ENCODE data around the gene HDAC11. TPM values are rescaled to one million over a fixed set of nuclear protein-coding genes. Genes with fewer than 3 reads are reported as not detected.

The HDAC11 gene
- total RNA-seq, 4 donors from 2014 or later, result 13.0 to 40.4 (median 15.8) TPM

GRCh38 chr3:13515786-13516759 is 36.0 kb downstream of the HDAC11 start:
- no peak for TF ChIP-seq POLR2A (IDR thresholded peaks at IDR 0.05)
- no peak for TF ChIP-seq CTCF (IDR thresholded peaks at IDR 0.05 in 4 of 5, conservative IDR thresholded peaks at IDR 0.05 in 1 of 5)
- Histone ChIP-seq H3K27ac (peak overlapping the region; percentile 71 to 86 (median 80)), H3K4me3 (no peak overlapping the region), H3K9me3 (no peaks in the 10 kb centered on the region), H3K27me3 (no peaks in the 10 kb centered on the region), H3K36me3 (no peaks in the 10 kb centered on the region), H3K4me1 (peaks cover 23 to 32% of the 10 kb centered on the region in 2 donors)
- ATAC-seq, result peak; percentile 23 to 35
- in situ Hi-C loops (cut with MboI; ENCODE audit: low sequenced_read_pairs in 4 of 4), result no loop called here
- DNase-seq, result peak in 1 of 2 donors; percentile 51
- intact Hi-C loops (cut with DNase I; ENCODE audit: low total_unique reads), result no loop called here

DNA sequence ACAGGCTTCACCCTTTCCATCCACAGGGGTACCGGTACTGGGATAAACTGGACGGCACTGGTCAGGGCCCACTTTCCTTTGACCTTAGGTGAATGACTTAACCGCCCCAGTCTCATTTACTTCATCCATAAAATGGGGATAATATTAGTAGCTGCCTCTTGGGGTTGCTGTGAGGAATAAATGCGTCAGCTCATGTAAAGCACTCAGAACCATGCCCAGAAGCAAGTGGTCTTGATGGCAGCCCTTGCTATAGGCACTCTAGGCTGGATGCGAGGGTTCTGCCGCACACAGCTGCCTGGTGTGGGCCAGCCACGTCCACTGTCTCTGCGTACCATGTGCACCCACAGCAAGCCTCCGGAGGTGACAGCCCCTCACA is 36.6 kb downstream of the HDAC11 start:
- TF ChIP-seq CTCF (IDR thresholded peaks at IDR 0.05 in 4 of 5, conservative IDR thresholded peaks at IDR 0.05 in 1 of 5), result no peak
- no peak for TF ChIP-seq POLR2A (IDR thresholded peaks at IDR 0.05)
- intact Hi-C loops (cut with DNase I; ENCODE audit: low total_unique reads), result no loop called here
- H3K36me3 ChIP-seq, result no peaks in the 10 kb centered on the region
- ATAC-seq (no peak), DNase-seq (no peak)
- H3K4me3 ChIP-seq, result no peak overlapping the region
- no peaks in the 10 kb centered on the region for H3K9me3 ChIP-seq
- H3K4me1 ChIP-seq, result peaks cover 23 to 32% of the 10 kb centered on the region in 2 donors
- H3K27ac ChIP-seq, result peak overlapping the region; percentile 71 to 86 (median 80)
- H3K27me3 ChIP-seq, result no peaks in the 10 kb centered on the region
- in situ Hi-C loops (cut with MboI; ENCODE audit: low sequenced_read_pairs in 4 of 4), result no loop called here

DNA sequence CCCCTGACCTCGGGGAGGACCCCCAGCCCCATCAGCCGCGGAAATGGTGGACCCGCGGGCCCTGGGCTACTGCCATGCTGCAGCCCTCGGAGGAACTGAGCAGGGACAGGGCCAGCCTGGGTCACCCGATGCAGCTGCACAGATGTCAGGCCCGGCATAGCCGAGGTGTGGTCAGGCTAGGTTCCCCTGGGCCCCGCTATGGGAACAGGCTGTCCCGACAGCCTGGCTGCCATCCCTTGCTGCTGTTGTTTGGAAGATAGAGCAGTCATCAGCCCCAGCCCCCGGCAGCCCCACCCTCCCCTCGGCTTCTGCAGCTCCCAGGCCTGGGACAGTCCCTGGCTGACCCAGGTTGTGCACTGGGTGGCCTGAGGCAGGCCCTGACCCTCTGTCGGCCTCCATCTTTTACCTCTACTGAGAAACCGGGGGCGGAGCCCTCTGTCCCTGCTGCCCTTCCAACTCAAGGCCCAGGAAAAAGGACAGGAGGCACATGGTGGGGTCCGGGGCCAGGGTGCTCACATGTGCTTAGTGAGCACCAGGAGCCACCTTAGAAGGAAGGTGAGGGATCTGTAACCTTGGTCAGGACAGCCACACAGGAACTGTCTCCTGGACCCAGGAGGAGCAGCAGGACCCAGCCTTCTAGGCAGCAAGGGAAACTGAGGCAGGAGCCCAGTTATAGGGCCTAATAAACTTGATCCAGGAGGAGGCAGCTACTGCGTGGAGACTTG is 37.3 kb downstream of the HDAC11 start:
- Histone ChIP-seq H3K4me1 (peaks cover 23 to 32% of the 10 kb centered on the region in 2 donors), H3K4me3 (no peak overlapping the region), H3K36me3 (no peaks in the 10 kb centered on the region), H3K9me3 (no peaks in the 10 kb centered on the region), H3K27ac (peak overlapping the region; percentile 71 to 86 (median 80)), H3K27me3 (no peaks in the 10 kb centered on the region)
- peak; percentile 61 to 72 for ATAC-seq
- TF ChIP-seq CTCF (IDR thresholded peaks at IDR 0.05 in 4 of 5, conservative IDR thresholded peaks at IDR 0.05 in 1 of 5) (no peak), POLR2A (IDR thresholded peaks at IDR 0.05) (no peak)
- intact Hi-C loops (cut with DNase I; ENCODE audit: low total_unique reads), result no loop called here
- in situ Hi-C loops (cut with MboI; ENCODE audit: low sequenced_read_pairs in 4 of 4), result no loop called here
- DNase-seq, result peak; percentile 88

- peak; percentile 28 to 42 for ATAC-seq
- peak overlapping the region; percentile 71 to 86 (median 77) for H3K27ac ChIP-seq
- H3K4me3 ChIP-seq, result no peak overlapping the region
- no peaks in the 10 kb centered on the region for H3K27me3 ChIP-seq
- in situ Hi-C loops (cut with MboI; ENCODE audit: low sequenced_read_pairs in 4 of 4), result no loop called here
- peak; percentile 62 to 79 for DNase-seq
- no peaks in the 10 kb centered on the region for H3K9me3 ChIP-seq
- no peaks in the 10 kb centered on the region for H3K36me3 ChIP-seq
- intact Hi-C loops (cut with DNase I; ENCODE audit: low total_unique reads), result no loop called here
- peaks cover 23 to 32% of the 10 kb centered on the region in 2 donors for H3K4me1 ChIP-seq
- TF ChIP-seq POLR2A (IDR thresholded peaks at IDR 0.05) (no peak), CTCF (IDR thresholded peaks at IDR 0.05 in 4 of 5, conservative IDR thresholded peaks at IDR 0.05 in 1 of 5) (no peak)
These were observed 38.4 kb downstream of the HDAC11 start for GRCh38 chr3:13518516-13518953.

All from gastrocnemius medialis (tissue), 4 donors.